ENCODE results near the gene RNU6-7. TPM values are rescaled to one million over a fixed set of nuclear protein-coding genes. Genes with fewer than 3 reads are reported as not detected.

Gene RNU6-7
- total and polyA plus RNA-seq, 4 donors, result not detected

DNA sequence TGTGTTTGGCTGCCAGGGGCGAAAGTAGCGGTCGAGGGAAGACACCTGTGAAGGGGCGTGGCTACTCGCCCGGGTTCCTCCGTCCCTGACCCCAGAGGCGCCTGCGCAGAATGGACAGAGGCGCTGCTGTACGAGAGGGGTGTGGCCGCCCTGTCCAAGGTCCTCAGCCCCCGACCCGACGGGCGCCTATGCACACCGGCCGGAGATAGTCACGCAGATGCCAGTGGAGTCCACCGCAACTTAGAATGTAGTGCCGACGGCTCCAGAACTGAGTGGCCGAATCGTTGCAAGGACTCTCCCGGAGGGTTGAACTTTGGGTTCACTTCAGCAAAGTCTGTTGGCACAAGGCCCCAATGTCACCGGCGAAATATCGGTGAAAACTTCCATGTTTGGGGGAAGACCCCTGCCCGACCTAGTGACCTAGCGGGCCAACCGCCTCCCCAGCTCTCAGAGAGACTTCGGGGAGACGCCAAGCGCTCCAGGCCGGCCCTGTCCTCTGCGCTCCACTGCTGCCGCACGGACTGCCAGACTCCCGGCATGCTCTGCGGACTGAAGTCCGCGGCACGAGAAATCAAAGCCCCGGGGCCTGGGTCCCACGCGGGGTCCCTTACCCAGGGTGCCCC, 541 bp upstream of the RNU6-7 start:
- Histone ChIP-seq H3K9ac (ENCODE audit: insufficient read depth in 1 of 2, low read length in 2 of 2) (peak overlapping the region; percentile 89 to 100), H3K36me3 (ENCODE audit: control insufficient read depth in 4 of 4, insufficient read depth in 4 of 4, low read length in 4 of 4) (no peaks in the 10 kb centered on the region), H3K27ac (ENCODE audit: low read depth in 1 of 2, low read length in 1 of 2) (peak overlapping the region; percentile 88 to 92), H3K4me1 (ENCODE audit: control insufficient read depth in 5 of 5, insufficient read depth in 5 of 5, low read length in 5 of 5) (peaks cover 0 to 12% (median 2%) of the 10 kb centered on the region in 5 donors), H3K9me3 (ENCODE audit: control insufficient read depth in 4 of 4, insufficient read depth in 3 of 4, low read length in 3 of 4) (no peaks in the 10 kb centered on the region), H3K4me3 (peak overlapping the region; percentile 84), H3K27me3 (ENCODE audit: control insufficient read depth in 3 of 3, insufficient read depth in 3 of 3, low read length in 2 of 3) (peaks cover 0 to 2% (median 0%) of the 10 kb centered on the region in 3 donors)
- ATAC-seq (ENCODE audit: insufficient read depth, low FRiP score), result peak; percentile 81
- WGBS, 2 donors, result 0% methylated on average over 46 of the region's 46 CpGs
- peak; percentile 92 to 94 (median 92) for DNase-seq
- TF ChIP-seq, protein P1, sequence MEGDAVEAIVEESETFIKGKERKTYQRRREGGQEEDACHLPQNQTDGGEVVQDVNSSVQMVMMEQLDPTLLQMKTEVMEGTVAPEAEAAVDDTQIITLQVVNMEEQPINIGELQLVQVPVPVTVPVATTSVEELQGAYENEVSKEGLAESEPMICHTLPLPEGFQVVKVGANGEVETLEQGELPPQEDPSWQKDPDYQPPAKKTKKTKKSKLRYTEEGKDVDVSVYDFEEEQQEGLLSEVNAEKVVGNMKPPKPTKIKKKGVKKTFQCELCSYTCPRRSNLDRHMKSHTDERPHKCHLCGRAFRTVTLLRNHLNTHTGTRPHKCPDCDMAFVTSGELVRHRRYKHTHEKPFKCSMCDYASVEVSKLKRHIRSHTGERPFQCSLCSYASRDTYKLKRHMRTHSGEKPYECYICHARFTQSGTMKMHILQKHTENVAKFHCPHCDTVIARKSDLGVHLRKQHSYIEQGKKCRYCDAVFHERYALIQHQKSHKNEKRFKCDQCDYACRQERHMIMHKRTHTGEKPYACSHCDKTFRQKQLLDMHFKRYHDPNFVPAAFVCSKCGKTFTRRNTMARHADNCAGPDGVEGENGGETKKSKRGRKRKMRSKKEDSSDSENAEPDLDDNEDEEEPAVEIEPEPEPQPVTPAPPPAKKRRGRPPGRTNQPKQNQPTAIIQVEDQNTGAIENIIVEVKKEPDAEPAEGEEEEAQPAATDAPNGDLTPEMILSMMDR (IDR thresholded peaks at IDR 0.05; ENCODE audit: control extremely low read depth, extremely low read depth), result no peak

GRCh38 chr14:32202491-32202997, 699 bp downstream of the RNU6-7 start:
- Histone ChIP-seq H3K9ac (ENCODE audit: insufficient read depth in 1 of 2, low read length in 2 of 2) (peak overlapping the region; percentile 89 to 100), H3K9me3 (ENCODE audit: control insufficient read depth in 4 of 4, insufficient read depth in 3 of 4, low read length in 3 of 4) (no peaks in the 10 kb centered on the region), H3K4me1 (ENCODE audit: control insufficient read depth in 5 of 5, insufficient read depth in 5 of 5, low read length in 5 of 5) (peaks cover 0 to 12% (median 2%) of the 10 kb centered on the region in 5 donors), H3K27me3 (ENCODE audit: control insufficient read depth in 3 of 3, insufficient read depth in 3 of 3, low read length in 2 of 3) (peaks cover 0 to 2% (median 0%) of the 10 kb centered on the region in 3 donors), H3K27ac (ENCODE audit: low read depth in 1 of 2, low read length in 1 of 2) (peak overlapping the region; percentile 18 to 92), H3K36me3 (ENCODE audit: control insufficient read depth in 4 of 4, insufficient read depth in 4 of 4, low read length in 4 of 4) (no peaks in the 10 kb centered on the region), H3K4me3 (peak overlapping the region; percentile 8)
- TF ChIP-seq, protein P1 (IDR thresholded peaks at IDR 0.05; ENCODE audit: control extremely low read depth, extremely low read depth), result no peak
- whole genome bisulfite sequencing, 2 donors, result 1% methylated on average over 8 of the region's 8 CpGs
- ATAC-seq (ENCODE audit: insufficient read depth, low FRiP score) (no peak), DNase-seq (peak in 2 of 3 donors; percentile 66 to 83)

DNA sequence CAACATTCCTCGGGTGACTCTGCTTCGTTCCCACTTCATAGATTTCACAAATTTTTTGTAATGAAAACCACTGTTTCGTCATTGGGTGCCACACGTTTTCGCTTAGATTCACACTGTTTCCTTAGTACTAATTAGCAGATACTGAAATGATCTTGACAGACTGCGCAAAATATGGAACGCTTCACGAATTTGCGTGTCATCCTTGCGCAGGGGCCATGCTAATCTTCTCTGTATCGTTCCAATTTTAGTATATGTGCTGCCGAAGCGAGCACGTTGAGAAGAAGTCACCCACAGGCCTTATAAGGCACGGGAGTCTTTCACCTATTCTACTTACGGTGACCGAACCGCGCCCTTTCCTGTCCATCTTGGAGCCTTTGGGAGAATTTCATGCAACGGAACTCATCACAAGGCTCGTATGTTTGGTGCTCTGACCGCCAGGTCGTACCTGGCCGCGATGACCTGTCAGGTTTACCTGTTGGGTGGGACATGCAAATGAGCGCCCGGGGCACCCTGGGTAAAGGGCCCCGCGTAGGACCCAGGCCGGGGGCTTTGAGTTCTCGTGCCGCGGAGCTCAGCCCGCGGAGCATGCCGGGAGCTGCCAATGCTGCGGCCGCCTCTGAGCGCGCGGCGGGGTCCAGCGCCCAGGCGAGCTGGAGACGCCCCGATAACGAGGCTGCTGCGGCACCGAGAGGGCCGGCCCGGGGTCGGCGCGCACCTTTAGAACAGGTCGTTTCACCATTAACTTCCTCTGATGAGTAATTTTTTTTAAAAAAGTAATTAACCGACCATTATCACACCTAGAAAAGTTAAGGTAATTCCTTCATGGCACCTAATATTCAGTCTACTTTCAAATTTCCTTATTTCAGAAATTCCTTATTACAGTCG, 1.4 kb downstream of the RNU6-7 start, which contains the start of gene RNU6-8:
TSS of gene RNU6-8 (minus strand) at position 272 of the 885 bp plus-strand sequence.
- 0% methylated on average over 57 of the region's 57 CpGs for WGBS, 2 donors
- no peaks in the 10 kb centered on the region for H3K36me3 ChIP-seq (ENCODE audit: control insufficient read depth in 4 of 4, insufficient read depth in 4 of 4, low read length in 4 of 4)
- H3K27me3 ChIP-seq (ENCODE audit: control insufficient read depth in 3 of 3, insufficient read depth in 3 of 3, low read length in 2 of 3), result peaks cover 0 to 2% (median 0%) of the 10 kb centered on the region in 3 donors
- peaks cover 0 to 12% (median 2%) of the 10 kb centered on the region in 5 donors for H3K4me1 ChIP-seq (ENCODE audit: control insufficient read depth in 5 of 5, insufficient read depth in 5 of 5, low read length in 5 of 5)
- H3K9ac ChIP-seq (ENCODE audit: insufficient read depth in 1 of 2, low read length in 2 of 2), result peak within 1 kb of the TSS; percentile 89 to 100
- DNase-seq, result peak; percentile 95 to 97 (median 97)
- H3K27ac ChIP-seq (ENCODE audit: low read depth in 1 of 2, low read length in 1 of 2), result peak within 1 kb of the TSS; percentile 89 to 92
- ATAC-seq (ENCODE audit: insufficient read depth, low FRiP score), result peak; percentile 88
- TF ChIP-seq, protein P1 (IDR thresholded peaks at IDR 0.05; ENCODE audit: control extremely low read depth, extremely low read depth), result no peak
- H3K9me3 ChIP-seq (ENCODE audit: control insufficient read depth in 4 of 4, insufficient read depth in 3 of 4, low read length in 3 of 4), result no peaks in the 10 kb centered on the region
- peak within 1 kb of the TSS; percentile 84 for H3K4me3 ChIP-seq
